HepG2 (cell line): ENCODE results near the gene TFDP2. TPM values are rescaled to one million over a fixed set of nuclear protein-coding genes. Genes with fewer than 3 reads are reported as not detected.

ENCODE experiments used
- ATAC-seq: fragments of 200-7000 bp; cut with Tn5 transposase; 3 replicates; pipeline ENCODE4 v1.9.1; 2020; ENCODE audit warnings: mild to moderate bottlenecking, moderate library complexity
- BruUV-seq: library from RNA; stranded (reverse); fragments of 400-500 nt; replicated peaks from 2 replicates; lab custom pipeline; 2021; lab: Mats Ljungman, UMichigan
- CTCF ChIA-PET: fragments of 300-600 bp; formaldehyde crosslinking; extraction: SDS; loops from one replicate; lab custom pipeline; 2021; ENCODE audit warnings: low total read pairs, inconsistent platforms, low intra/inter-chr PET ratio; lab: Yijun Ruan, JAX
- POLR2A ChIA-PET: fragments of 350-600 bp; sonication (Branson Sonifier 250); formaldehyde crosslinking; loops from one replicate; lab custom pipeline; 2020; ENCODE audit warnings: antibody characterized with exemption, inconsistent platforms; lab: Yijun Ruan, JAX
- DNase-seq: peaks from one replicate; pipeline ENCODE4 v3.0.0-alpha.2; 2015; ENCODE audit warnings: low spot score
- FAIRE-seq: peaks from 3 replicates; lab custom pipeline; 2011; peaks lifted over from hg19 to GRCh38; lab: Jason Lieb, UNC
- H2AFZ ChIP-seq: one replicate; pipeline ENCODE4 v1.6.1; 2011; ENCODE audit warnings: low read length, inconsistent platforms
- H3K27ac ChIP-seq: fragments of 300-600 bp; 3 replicates; pipeline ENCODE4 v1.8.0; 2011; ENCODE audit warnings: mixed run types, mild to moderate bottlenecking, mixed read lengths, low read length, inconsistent platforms; ENCODE audit not compliant: insufficient read depth; ENCODE audit errors: extremely low read length
- H3K27me3 ChIP-seq, 2 experiments: fragments of 200-600 bp in 1 of 2; 2 replicates in 1 of 2; 3 replicates in 1 of 2; pipeline versions ENCODE4 v1.6.0 to v1.8.0; 2011; ENCODE audit warnings: low read length in 2 of 2, mild to moderate bottlenecking in 2 of 2, moderate library complexity in 2 of 2, inconsistent platforms in 1 of 2; ENCODE audit not compliant: insufficient read depth in 2 of 2, control insufficient read depth in 1 of 2
- H3K36me3 ChIP-seq, 2 experiments: fragments of 200-600 bp in 1 of 2; replicated peaks in 1 of 2; 2 replicates in 1 of 2; 3 replicates in 1 of 2; pipeline versions ENCODE4 v1.5.1 to v1.8.0; 2011; ENCODE audit warnings: low read length in 2 of 2, inconsistent platforms in 1 of 2; ENCODE audit not compliant: insufficient read depth in 2 of 2, control insufficient read depth in 1 of 2
- H3K4me1 ChIP-seq: 2 replicates; pipeline ENCODE4 v1.5.1; 2012; ENCODE audit warnings: low read length, inconsistent platforms; ENCODE audit not compliant: insufficient read depth
- H3K4me2 ChIP-seq: 2 replicates; pipeline ENCODE4 v1.6.0; 2011; ENCODE audit warnings: low read depth, low read length, inconsistent platforms
- H3K4me3 ChIP-seq, 3 experiments: fragments of 200-600 bp in 1 of 3; sonication (generic), shearing (Covaris generic) in 1 of 3; replicated peaks in 1 of 3; 2 replicates each; pipeline ENCODE4 v1.5.1; 2011 to 2016; ENCODE audit warnings: low read length in 3 of 3, inconsistent platforms in 2 of 3, low read depth in 2 of 3, mild to moderate bottlenecking in 2 of 3, control low read depth in 1 of 3, mixed read lengths in 1 of 3; ENCODE audit not compliant: insufficient read depth in 1 of 3
- H3K79me2 ChIP-seq: one replicate; pipeline ENCODE4 v1.6.1; 2011; ENCODE audit warnings: low read length, inconsistent platforms; ENCODE audit not compliant: insufficient read depth
- H3K9ac ChIP-seq: 2 replicates; pipeline ENCODE4 v1.6.0; 2011; ENCODE audit warnings: mild to moderate bottlenecking, low read depth, low read length, inconsistent platforms; ENCODE audit not compliant: insufficient read depth
- H3K9me3 ChIP-seq: 2 replicates; pipeline ENCODE4 v1.5.1; 2012; ENCODE audit warnings: mild to moderate bottlenecking, low read length
- H4K20me1 ChIP-seq: 2 replicates; pipeline ENCODE4 v1.6.0; 2011; ENCODE audit warnings: inconsistent platforms, mild to moderate bottlenecking, low read length, moderate library complexity; ENCODE audit not compliant: insufficient read depth
- DNMT3B ChIP-seq: conservative IDR thresholded peaks from 2 replicates; pipeline ENCODE4 v1.6.1; 2016; ENCODE audit warnings: missing biosample characterization, control low read depth
- GATA4 ChIP-seq: sonication (generic); IDR thresholded peaks from 2 replicates; pipeline ENCODE4 v1.6.1; 2016; ENCODE audit warnings: antibody characterized with exemption, low read depth, borderline replicate concordance
- MTA3 ChIP-seq: sonication (generic); formaldehyde crosslinking; IDR thresholded peaks from 2 replicates; pipeline ENCODE4 v1.4.0; 2020; ENCODE audit warnings: missing genetic modification reagents
- MXD1 ChIP-seq: sonication (generic); formaldehyde crosslinking; IDR thresholded peaks from 2 replicates; pipeline ENCODE4 v1.4.0; 2020; ENCODE audit warnings: mild to moderate bottlenecking, missing genetic modification reagents
- STAT5B ChIP-seq: sonication (generic); formaldehyde crosslinking; IDR thresholded peaks from 2 replicates; pipeline ENCODE4 v1.4.0; 2020; ENCODE audit warnings: missing genetic modification reagents
- ZKSCAN8 ChIP-seq: IDR thresholded peaks from 2 replicates; pipeline ENCODE4 v1.6.1; 2016; ENCODE audit warnings: borderline replicate concordance, missing genetic modification reagents, missing compliant biosample characterization
- ZNF335 ChIP-seq: sonication (generic); formaldehyde crosslinking; IDR thresholded peaks from 2 replicates; pipeline ENCODE4 v1.4.0; 2020; ENCODE audit warnings: missing genetic modification reagents
- ZNF709 ChIP-seq: sonication (generic); formaldehyde crosslinking; IDR thresholded peaks from 2 replicates; pipeline ENCODE4 v1.5.0; 2020; ENCODE audit warnings: mild to moderate bottlenecking, missing genetic modification reagents
- ZSCAN5A ChIP-seq: sonication (generic); formaldehyde crosslinking; IDR thresholded peaks from 2 replicates; pipeline ENCODE4 v1.8.0; 2022; ENCODE audit warnings: mild to moderate bottlenecking, missing genetic modification reagents, borderline replicate concordance
- WGBS: methylation state at CpG from one replicate; pipeline ENCODE4 v1.1.6; 2017; ENCODE audit warnings: low lambda C conversion rate; 5-methylcytosine and 5-hydroxymethylcytosine counted together
- in situ Hi-C: cut with HindIII; loops from 2 replicates; pipeline ENCODE4 v1.10.0; 2017; ENCODE audit warnings: low pct_unique_long_range_greater_than_20kb; ENCODE audit not compliant: extremely low pct_ligation_motif_present
- intact Hi-C: fragments of 100-400 bp; cut with micrococcal nuclease; formaldehyde crosslinking; loops from one replicate; pipeline ENCODE4 v1.10.0; 2022; ENCODE audit not compliant: unreplicated experiment
- polyA plus RNA-seq, 8 experiments: library from polyadenylated mRNA; depleted of rRNA in 3 of 8; stranded (reverse) in 7 of 8; unstranded in 1 of 8; fragments of >200 nt; fragmentation: Illumina TruSeq in 4 of 8; extraction: Trizol in 4 of 8; gene quantifications; 2 replicates each; pipeline versions ENCODE4 v1.2.1 to v1.2.3, GENCODE V29; 2011 to 2016; ENCODE audit warnings: low read depth in 4 of 8, missing spikeins in 1 of 8, mixed read lengths in 1 of 8; ENCODE audit not compliant: insufficient read depth in 1 of 8
- total RNA-seq, 5 experiments: library from RNA; depleted of rRNA; stranded (reverse); fragments of >200 nt; fragmentation: Illumina TruSeq; extraction: Trizol; gene quantifications; 2 replicates each; pipeline ENCODE4 v1.2.3, GENCODE V29; 2016; ENCODE audit warnings: low read depth in 1 of 5

TFDP2 gene
- total and polyA plus RNA-seq, 2 of the 13 experiments (the other 11 are each of a cell fraction or from before 2014, with no cell fraction given) = 17.9 to 37.4 TPM

GRCh38 chr3:142104763-142105162 lies 44.6 kb downstream of the TFDP2 start:
- in situ Hi-C loops = no loop called here

GRCh38 chr3:142098964-142099363 lies 50.4 kb downstream of the TFDP2 start:
- no peaks in the 10 kb centered on the region for H3K27me3 ChIP-seq
- H3K4me2 ChIP-seq = no peak overlapping the region
- H3K9ac ChIP-seq = no peak overlapping the region
- H3K4me3 ChIP-seq = no peak overlapping the region
- H2AFZ ChIP-seq = no peak overlapping the region
- no peak for FAIRE-seq
- no TSS peak for BruUV-seq
- ATAC-seq = no peak
- in situ Hi-C loops = no loop called here
- intact Hi-C loops = no loop called here
- H3K4me1 ChIP-seq = no peaks in the 10 kb centered on the region
- H3K79me2 ChIP-seq = peaks cover 4% of the 10 kb centered on the region
- no peaks in the 10 kb centered on the region for H4K20me1 ChIP-seq
- CTCF ChIA-PET = no interaction called here
- TF ChIP-seq MXD1 (CRISPR knock-in tag) (no peak), ZNF335 (no peak), STAT5B (no peak), MTA3 (CRISPR knock-in tag) (no peak), ZSCAN5A (CRISPR knock-in tag) (no peak), ZKSCAN8 (CRISPR knock-in tag) (no peak), GATA4 (no peak)
- no peaks in the 10 kb centered on the region for H3K9me3 ChIP-seq
- POLR2A ChIA-PET = interaction anchor here (0.6 kb wide), 1 partner anchor 217 kb away, joined by 3 read pairs; no protein-coding TSS in a partner anchor
- DNase-seq = no peak
- no peak overlapping the region for H3K27ac ChIP-seq
- no peaks in the 10 kb centered on the region for H3K36me3 ChIP-seq

More at GRCh38 chr3:142104763-142105162, 44.6 kb downstream of the TFDP2 start:
- Histone ChIP-seq H3K9ac (no peak overlapping the region), H3K36me3 (no peaks in the 10 kb centered on the region), H4K20me1 (no peaks in the 10 kb centered on the region), H3K4me1 (peaks cover 8% of the 10 kb centered on the region), H3K27ac (no peak overlapping the region), H3K9me3 (no peaks in the 10 kb centered on the region), H3K4me3 (no peak overlapping the region), H3K4me2 (no peak overlapping the region), H2AFZ (no peak overlapping the region), H3K79me2 (peaks cover 10% of the 10 kb centered on the region), H3K27me3 (no peaks in the 10 kb centered on the region)
- BruUV-seq = no TSS peak
- POLR2A ChIA-PET = no interaction called here
- 93% methylated on average over 3 of the region's 3 CpGs for WGBS
- CTCF ChIA-PET = no interaction called here
- intact Hi-C loops = no loop called here
- ATAC-seq (peak; percentile 45; the same call in 1 of the 3 replicates), DNase-seq (no peak), FAIRE-seq (no peak)
- peak; percentile 67; the same call in 1 of the 2 replicates for TF ChIP-seq ZNF709
- no peak for TF ChIP-seq DNMT3B (CRISPR knock-in tag)
